GM12878 (cell line): Measurements from ENCODE around the gene EPHA4.

ENCODE experiments used
- CTCF ChIP-seq, 3 experiments: IDR thresholded peaks in 2 of 3; conservative IDR thresholded peaks in 1 of 3; 2 replicates each; pipeline ENCODE4 v1.5.1; 2011; ENCODE audit warnings: low read depth in 3 of 3, low read length in 3 of 3, mild to moderate bottlenecking in 3 of 3, control low read depth in 2 of 3, moderate library complexity in 2 of 3, inconsistent platforms in 1 of 3, mixed read lengths in 1 of 3; ENCODE audit not compliant: control insufficient read depth in 2 of 3, insufficient read depth in 1 of 3; ENCODE audit errors: extremely low read depth in 1 of 3
- EZH2 ChIP-seq: IDR thresholded peaks from 2 replicates; pipeline ENCODE4 v1.6.1; 2012; ENCODE audit warnings: low read depth, mild to moderate bottlenecking, control low read depth, inconsistent platforms, low read length, borderline replicate concordance; ENCODE audit not compliant: control insufficient read depth
- LARP7 ChIP-seq: fragments of 450-650 bp; IDR thresholded peaks from 2 replicates; pipeline ENCODE4 v1.6.1; 2017; ENCODE audit warnings: mild to moderate bottlenecking
- MYC ChIP-seq: IDR thresholded peaks from 2 replicates; pipeline ENCODE4 v1.6.1; 2011; ENCODE audit warnings: mild to moderate bottlenecking, low read length, moderate library complexity, inconsistent platforms; ENCODE audit not compliant: insufficient read depth, insufficient replicate concordance, insufficient read length, severe bottlenecking
- POLR2A ChIP-seq: IDR thresholded peaks from 2 replicates; pipeline ENCODE4 v1.6.1; 2011; ENCODE audit warnings: low read depth, mild to moderate bottlenecking, low read length
- RAD21 ChIP-seq: IDR thresholded peaks from 2 replicates; pipeline ENCODE4 v1.6.1; 2011; ENCODE audit warnings: mild to moderate bottlenecking, low read depth, low read length, moderate library complexity; ENCODE audit not compliant: insufficient read depth
- REST ChIP-seq: IDR thresholded peaks from 2 replicates; pipeline ENCODE4 v1.6.1; 2012; ENCODE audit warnings: mild to moderate bottlenecking, low read depth, low read length
- RUNX3 ChIP-seq: IDR thresholded peaks from 2 replicates; pipeline ENCODE4 v1.6.1; 2012; ENCODE audit warnings: low read length, inconsistent platforms
- TARDBP ChIP-seq: IDR thresholded peaks from 2 replicates; pipeline ENCODE4 v1.6.1; 2016; ENCODE audit warnings: borderline replicate concordance
- TCF7 ChIP-seq: IDR thresholded peaks from 2 replicates; pipeline ENCODE4 v1.6.1; 2014; ENCODE audit warnings: antibody characterized with exemption, borderline replicate concordance
- ZNF687 ChIP-seq: fragments of 450-650 bp; IDR thresholded peaks from 2 replicates; pipeline ENCODE4 v1.6.1; 2017; ENCODE audit warnings: mild to moderate bottlenecking, moderate library complexity

- TF ChIP-seq RAD21 (no peak), LARP7 (no peak), EZH2 (no peak), CTCF (IDR thresholded peaks at IDR 0.05 in 2 of 3, conservative IDR thresholded peaks at IDR 0.05 in 1 of 3; ENCODE audit: control insufficient read depth in 2 of 3, extremely low read depth in 1 of 3, insufficient read depth in 1 of 3, low read depth in 3 of 3, low read length in 3 of 3) (no peak), TCF7 (no peak), ZNF687 (no peak), MYC (no peak), POLR2A (no peak), REST (no peak), RUNX3 (no peak), TARDBP (no peak)
These were observed 4.8 kb downstream of the EPHA4 start for GRCh38 chr2:221567231-221567760.
